GM12874 (cell line): Measurements from ENCODE around the gene MIER2.

Source experiments
- TF ChIP-seq, protein P1 (sequence below): IDR thresholded peaks from 2 replicates; pipeline ENCODE4 v1.5.1; 2011; ENCODE audit warnings: low read depth, mild to moderate bottlenecking, control low read depth, low read length, moderate library complexity; ENCODE audit not compliant: insufficient read depth

The MIER2 gene

DNA sequence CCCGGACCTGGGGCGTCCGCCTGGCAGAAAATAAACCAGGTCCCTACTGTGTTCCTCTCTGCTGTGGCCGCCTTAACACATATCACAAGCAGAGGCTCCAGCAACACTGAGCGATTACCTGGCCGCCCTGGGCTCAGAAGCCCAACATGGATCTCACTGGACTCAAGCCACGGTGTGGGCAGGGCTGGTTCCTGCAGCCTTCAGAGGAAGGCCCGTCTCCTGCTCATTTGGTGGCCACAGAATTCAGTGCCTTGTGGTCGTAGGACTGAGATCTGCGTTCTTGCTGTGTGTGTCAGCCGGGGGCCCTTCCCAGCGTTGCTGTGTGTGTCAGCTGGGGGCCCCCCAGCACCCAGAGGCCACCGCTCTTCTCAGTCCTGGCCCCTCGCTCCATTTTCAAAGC, 34.1 kb upstream of the MIER2 start:
- TF ChIP-seq, protein P1, sequence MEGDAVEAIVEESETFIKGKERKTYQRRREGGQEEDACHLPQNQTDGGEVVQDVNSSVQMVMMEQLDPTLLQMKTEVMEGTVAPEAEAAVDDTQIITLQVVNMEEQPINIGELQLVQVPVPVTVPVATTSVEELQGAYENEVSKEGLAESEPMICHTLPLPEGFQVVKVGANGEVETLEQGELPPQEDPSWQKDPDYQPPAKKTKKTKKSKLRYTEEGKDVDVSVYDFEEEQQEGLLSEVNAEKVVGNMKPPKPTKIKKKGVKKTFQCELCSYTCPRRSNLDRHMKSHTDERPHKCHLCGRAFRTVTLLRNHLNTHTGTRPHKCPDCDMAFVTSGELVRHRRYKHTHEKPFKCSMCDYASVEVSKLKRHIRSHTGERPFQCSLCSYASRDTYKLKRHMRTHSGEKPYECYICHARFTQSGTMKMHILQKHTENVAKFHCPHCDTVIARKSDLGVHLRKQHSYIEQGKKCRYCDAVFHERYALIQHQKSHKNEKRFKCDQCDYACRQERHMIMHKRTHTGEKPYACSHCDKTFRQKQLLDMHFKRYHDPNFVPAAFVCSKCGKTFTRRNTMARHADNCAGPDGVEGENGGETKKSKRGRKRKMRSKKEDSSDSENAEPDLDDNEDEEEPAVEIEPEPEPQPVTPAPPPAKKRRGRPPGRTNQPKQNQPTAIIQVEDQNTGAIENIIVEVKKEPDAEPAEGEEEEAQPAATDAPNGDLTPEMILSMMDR, result no peak

DNA sequence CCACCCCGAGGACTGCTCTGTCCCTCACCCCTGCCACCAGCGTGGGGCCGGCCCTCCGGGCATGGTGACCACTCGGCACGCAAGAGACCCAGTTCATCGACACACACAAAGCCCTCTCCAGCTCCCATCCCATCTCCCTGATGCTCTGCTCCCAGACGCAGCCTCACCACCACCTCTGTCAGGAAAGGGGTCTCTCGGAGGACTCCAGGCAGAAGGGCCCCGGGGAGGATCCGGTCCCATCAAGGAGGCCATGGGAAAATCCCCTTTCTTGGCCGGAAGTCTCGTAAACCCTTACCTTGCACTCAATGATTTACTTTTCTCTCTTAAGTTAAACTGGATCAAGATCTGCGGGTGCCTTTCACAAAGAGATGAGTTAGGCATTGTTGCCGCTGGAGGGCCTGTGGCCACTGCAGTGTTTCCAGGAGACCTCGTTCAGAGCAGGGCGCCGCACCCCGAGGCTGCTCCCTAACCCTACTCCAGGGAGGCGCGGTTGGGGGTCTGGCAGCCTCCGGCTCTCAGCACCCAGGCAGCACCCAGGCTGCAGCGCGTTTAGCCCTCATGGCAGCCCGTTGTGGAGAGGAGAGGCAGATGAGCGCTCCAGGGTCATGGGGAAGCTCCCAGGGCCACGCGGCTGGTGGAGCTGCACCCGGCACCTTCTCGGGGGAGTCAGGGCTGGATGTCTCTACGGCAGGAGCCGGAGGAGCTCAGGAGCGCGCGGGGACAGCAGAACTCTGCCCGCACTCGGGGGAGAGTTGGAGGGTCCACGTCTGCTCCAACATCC, 33.4 kb upstream of the MIER2 start:
- TF ChIP-seq, protein P1, result no peak

DNA sequence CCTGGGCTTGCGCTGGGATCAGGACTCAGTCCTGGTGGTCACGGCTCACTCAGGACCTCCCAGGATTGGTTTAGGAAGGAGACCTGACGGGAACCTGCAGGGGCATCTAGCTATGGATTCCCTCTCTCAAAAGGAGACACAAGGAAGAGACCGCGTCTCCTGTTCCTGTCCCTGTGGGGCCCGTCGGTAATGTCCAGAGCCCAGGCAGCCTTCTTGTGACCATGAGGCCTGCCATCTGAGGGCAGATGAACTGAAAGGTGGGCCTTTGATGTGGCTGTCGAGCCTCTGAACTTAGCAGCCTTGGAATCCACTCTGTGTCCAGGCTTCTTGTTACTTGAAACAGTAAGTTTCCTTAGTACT, 31.5 kb upstream of the MIER2 start:
- TF ChIP-seq, protein P1, result no peak

DNA sequence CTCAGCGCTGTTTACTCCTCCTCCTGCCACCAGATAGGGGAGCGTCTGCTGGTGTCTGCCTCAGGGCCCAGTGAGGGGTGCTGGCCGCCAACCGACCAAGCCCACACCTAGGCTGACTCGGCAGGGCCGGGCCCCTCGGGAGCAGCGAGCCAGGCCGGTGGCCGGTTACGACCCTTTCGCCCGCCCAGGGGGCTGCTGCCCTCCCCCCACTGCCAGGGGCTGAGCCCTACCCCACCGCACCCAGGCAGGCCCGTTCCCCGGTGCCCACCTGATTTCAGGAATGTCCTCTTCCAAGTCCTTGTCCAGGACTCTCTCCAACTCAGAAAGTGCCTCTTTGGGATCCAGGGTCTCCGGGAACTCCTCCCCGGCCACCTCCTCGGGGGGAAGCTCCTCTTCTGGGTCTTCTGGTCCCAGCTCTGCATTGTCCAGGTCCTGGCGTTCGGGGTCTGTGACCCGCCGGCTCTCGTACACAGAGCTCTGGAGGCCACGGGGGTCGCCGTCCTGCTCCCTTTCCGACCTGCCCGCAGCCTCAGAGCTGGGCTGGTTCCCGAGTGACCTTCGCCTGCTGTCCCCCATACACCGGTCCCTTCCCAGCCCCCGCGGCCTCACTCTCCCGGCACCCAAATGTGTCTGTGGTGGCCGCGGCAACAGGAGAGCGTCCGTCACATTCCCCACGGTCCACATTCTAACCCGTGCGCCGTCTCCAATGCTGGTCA, 31.0 kb upstream of the MIER2 start:
- TF ChIP-seq, protein P1, result no peak

DNA sequence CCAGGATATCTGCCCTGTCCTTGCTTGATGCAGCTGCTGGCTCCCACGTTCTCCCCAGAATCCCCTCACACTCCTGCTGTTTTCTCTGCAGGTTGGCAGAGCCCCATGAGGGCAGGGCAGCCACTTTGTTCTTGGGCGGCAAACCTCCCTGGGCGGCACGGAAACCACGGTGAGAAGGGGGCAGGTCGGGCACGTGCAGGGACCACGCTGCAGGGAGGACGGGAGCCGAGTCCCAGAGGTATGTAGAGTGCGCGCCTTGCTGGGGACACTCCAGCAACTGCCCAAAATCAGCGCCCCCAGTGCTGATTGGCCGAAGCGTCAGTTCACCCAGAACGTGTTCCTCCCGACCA, 30.3 kb upstream of the MIER2 start:
- TF ChIP-seq, protein P1, result no peak

DNA sequence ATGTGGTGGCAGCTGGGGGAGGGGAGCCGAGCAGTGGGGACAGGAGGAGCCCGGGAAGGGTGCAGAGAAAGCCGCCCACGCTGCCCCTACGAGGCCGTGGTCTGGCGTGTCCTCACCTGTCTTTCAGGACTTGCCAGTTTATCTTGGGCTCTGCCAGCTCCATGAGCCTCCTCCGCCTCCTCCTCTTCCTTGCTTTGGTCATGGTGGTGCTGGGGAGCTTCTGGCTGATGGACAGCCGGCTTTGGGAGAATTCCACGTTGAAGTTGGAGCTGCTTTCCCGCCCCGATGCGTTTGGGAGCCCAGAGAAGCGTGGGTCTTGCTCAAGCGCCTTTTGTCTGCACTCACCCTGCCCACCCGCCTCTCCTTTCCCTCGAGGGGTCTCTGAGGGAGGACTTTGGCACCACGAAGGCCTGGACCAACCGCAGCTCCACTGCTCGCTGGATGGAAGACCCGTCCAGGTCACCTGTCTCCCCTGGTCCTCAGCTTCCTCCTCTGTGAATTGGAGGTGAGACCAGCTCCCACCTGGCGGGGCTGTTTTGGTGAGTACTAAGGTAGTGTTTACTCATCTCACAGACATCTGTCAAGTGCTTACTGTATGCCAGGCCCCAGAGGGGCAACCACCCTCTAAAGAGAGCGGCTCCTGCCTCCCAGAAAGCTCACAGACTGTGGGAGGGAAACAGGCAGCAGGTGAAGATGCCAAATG, 29.7 kb upstream of the MIER2 start:
- TF ChIP-seq, protein P1, result no peak

DNA sequence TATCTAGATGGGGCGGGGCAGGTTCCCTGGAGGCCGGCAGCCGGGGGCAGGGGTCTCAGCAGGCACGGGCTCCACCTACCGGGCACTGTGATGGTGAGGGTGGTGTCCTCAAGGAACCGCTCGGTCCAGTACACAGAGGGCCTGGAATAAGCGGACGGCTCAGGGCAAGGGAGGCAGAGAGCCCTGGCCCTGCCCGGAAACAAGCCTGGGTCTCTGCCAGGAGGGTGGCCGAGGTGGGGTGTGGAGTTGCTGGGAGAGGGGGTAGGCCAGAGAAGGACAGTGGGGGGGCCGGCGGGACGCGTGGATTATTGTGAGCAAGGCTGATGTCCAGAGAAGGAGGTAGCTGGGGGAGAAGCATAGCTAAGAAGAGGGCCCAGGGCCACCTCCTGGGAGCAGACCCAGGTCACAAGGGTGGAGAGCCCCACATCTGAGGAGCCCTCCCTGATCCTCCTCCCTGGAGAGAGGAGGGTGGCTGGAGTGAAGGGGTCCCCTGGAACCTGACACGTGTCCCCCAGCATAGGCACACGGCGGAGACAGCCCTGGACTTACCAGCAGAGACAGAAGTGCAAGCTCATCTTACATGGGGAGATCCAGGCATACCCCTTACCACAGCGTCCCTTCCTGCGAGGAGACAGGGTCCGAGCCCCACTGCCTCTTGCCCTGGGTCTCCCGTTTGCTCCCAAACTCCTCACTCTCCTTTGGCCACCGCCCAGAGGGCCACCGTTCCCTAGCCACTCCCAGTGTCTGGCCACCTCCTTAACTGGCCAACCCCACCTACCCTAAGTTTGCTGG, 29.0 kb upstream of the MIER2 start:
- TF ChIP-seq, protein P1, result no peak
